MM.1S (cell line): ENCODE data around the gene GPT2.

Experiments
- CTCF ChIP-seq: fragments of 300-600 bp; sonication (generic); IDR thresholded peaks from 2 replicates; pipeline ENCODE4 v1.5.1; 2016; ENCODE audit warnings: antibody characterized with exemption, low read length, mixed read lengths
- EZH2 ChIP-seq: fragments of 300-600 bp; sonication (generic); optimal IDR thresholded peaks from 2 replicates; pipeline ENCODE3; 2017; ENCODE audit warnings: low read depth, mild to moderate bottlenecking, antibody characterized with exemption, low read length, mixed read lengths
- EZH2phosphoT487 ChIP-seq: fragments of 300-600 bp; sonication (generic); IDR thresholded peaks from 2 replicates; pipeline ENCODE4 v1.6.1; 2018; ENCODE audit warnings: antibody characterized with exemption, low read length

- TF ChIP-seq CTCF, result no peak
- no peak for TF ChIP-seq EZH2phosphoT487
- no peak for TF ChIP-seq EZH2
These were observed 44.6 kb downstream of the GPT2 start for GRCh38 chr16:46928811-46929210.
